GM12865 (cell line): ENCODE data around the gene MRPS10.

Source experiments
- DNase-seq: peaks from one replicate; pipeline ENCODE4 v3.0.0; 2010; ENCODE audit warnings: low read depth
- H3K4me3 ChIP-seq: 2 replicates; pipeline ENCODE4 v1.5.1; 2011; ENCODE audit warnings: mild to moderate bottlenecking, low read depth, low read length, control low read depth
- CTCF ChIP-seq: IDR thresholded peaks from 2 replicates; pipeline ENCODE4 v1.5.1; 2011; ENCODE audit warnings: low read length, control low read depth, low read depth, inconsistent platforms; ENCODE audit not compliant: insufficient read depth; ENCODE audit errors: missing control alignments

The MRPS10 gene

GRCh38 chr6:42158011-42158410 is 59.6 kb downstream of the MRPS10 start:
- no peak overlapping the region for H3K4me3 ChIP-seq
- TF ChIP-seq CTCF = no peak
- DNase-seq = no peak
